ENCODE results near the gene EPB41L4B.
"Not testable (repeated sequence)": the region's sequence is repeated elsewhere in the genome, so short reads cannot be mapped to it uniquely, and the experiment has no call there.

The EPB41L4B gene

GRCh38 chr9:109166171-109166770, 154.6 kb downstream of the EPB41L4B start:
- DNase-seq (ENCODE audit: low read depth, low spot score) = no peak

GRCh38 chr9:109164042-109164441, 156.8 kb downstream of the EPB41L4B start:
- DNase-seq (ENCODE audit: low read depth, low spot score) = no peak

GRCh38 chr9:109163194-109163593, 157.7 kb downstream of the EPB41L4B start:
- no peak for DNase-seq (ENCODE audit: low read depth, low spot score)

- DNase-seq (ENCODE audit: low read depth, low spot score) = no peak
Observed at GRCh38 chr9:109162677-109163076, 158.2 kb downstream of the EPB41L4B start.

- no peak for DNase-seq (ENCODE audit: low read depth, low spot score)
Observed at GRCh38 chr9:109161471-109161870, 159.4 kb downstream of the EPB41L4B start.

GRCh38 chr9:109159583-109159982, 161.3 kb downstream of the EPB41L4B start:
- no peak for DNase-seq (ENCODE audit: low read depth, low spot score)

GRCh38 chr9:109158651-109159050, 162.2 kb downstream of the EPB41L4B start:
- no peak for DNase-seq (ENCODE audit: low read depth, low spot score)

GRCh38 chr9:109156708-109157107, 164.2 kb downstream of the EPB41L4B start:
- no peak for DNase-seq (ENCODE audit: low read depth, low spot score)

GRCh38 chr9:109150925-109151545, 169.8 kb downstream of the EPB41L4B start:
- no peak for DNase-seq (ENCODE audit: low read depth, low spot score)

GRCh38 chr9:109149722-109150121, 171.1 kb downstream of the EPB41L4B start:
- DNase-seq (ENCODE audit: low read depth, low spot score) = no peak

- no peak for DNase-seq (ENCODE audit: low read depth, low spot score)
Observed at GRCh38 chr9:109149089-109149488, 171.8 kb downstream of the EPB41L4B start.

- DNase-seq (ENCODE audit: low read depth, low spot score) = no peak
Observed at GRCh38 chr9:109145051-109145450, 175.8 kb downstream of the EPB41L4B start.

GRCh38 chr9:109143881-109144562, 176.8 kb downstream of the EPB41L4B start:
- DNase-seq (ENCODE audit: low read depth, low spot score) = no peak

- no peak for DNase-seq (ENCODE audit: low read depth, low spot score)
Observed at GRCh38 chr9:109141375-109141774, 179.5 kb downstream of the EPB41L4B start.

- no peak for DNase-seq (ENCODE audit: low read depth, low spot score)
Observed at GRCh38 chr9:109139851-109140250, 181.0 kb downstream of the EPB41L4B start.

- no peak for DNase-seq (ENCODE audit: low read depth, low spot score)
Observed at GRCh38 chr9:109138421-109138820, 182.4 kb downstream of the EPB41L4B start.

- no peak for DNase-seq (ENCODE audit: low read depth, low spot score)
Observed at GRCh38 chr9:109134167-109134578, 186.7 kb downstream of the EPB41L4B start.

GRCh38 chr9:109133533-109133932, 187.3 kb downstream of the EPB41L4B start:
- DNase-seq (ENCODE audit: low read depth, low spot score) = no peak

- no peak for DNase-seq (ENCODE audit: low read depth, low spot score)
Observed at GRCh38 chr9:109132567-109133021, 188.3 kb downstream of the EPB41L4B start.

- no peak for DNase-seq (ENCODE audit: low read depth, low spot score)
Observed at GRCh38 chr9:109129470-109130197, 191.2 kb downstream of the EPB41L4B start.

GRCh38 chr9:109126671-109127070, 194.2 kb downstream of the EPB41L4B start:
- DNase-seq (ENCODE audit: low read depth, low spot score) = not testable (repeated sequence)

- no peak for DNase-seq (ENCODE audit: low read depth, low spot score)
Observed at GRCh38 chr9:109124121-109124520, 196.7 kb downstream of the EPB41L4B start.
